GM23338 (cell line): ENCODE data around the gene SPTBN2. TPM values are rescaled to one million over a fixed set of nuclear protein-coding genes. Genes with fewer than 3 reads are reported as not detected.

Source experiments
- ATAC-seq: fragments of 200-7000 bp; cut with Tn5 transposase; 3 replicates; pipeline ENCODE4 v1.9.1; 2020
- DNase-seq: peaks from one replicate; pipeline ENCODE4 v3.0.0-alpha.2; 2015; ENCODE audit warnings: low spot score
- H2AFZ ChIP-seq: fragments of 200-600 bp; sonication (generic); 2 replicates; pipeline ENCODE4 v1.8.0; 2016; ENCODE audit warnings: antibody characterized with exemption, mild to moderate bottlenecking, moderate library complexity
- H3F3A ChIP-seq: fragments of 200-600 bp; sonication (generic); replicated peaks from 2 replicates; pipeline ENCODE4 v1.8.0; 2017; ENCODE audit warnings: antibody characterized with exemption, mixed run types, low read depth
- H3K27ac ChIP-seq: fragments of 200-600 bp; sonication (generic); 2 replicates; pipeline ENCODE4 v1.6.1; 2016; ENCODE audit warnings: low read depth
- H3K27me3 ChIP-seq: fragments of 200-600 bp; sonication (generic); 2 replicates; pipeline ENCODE4 v1.8.0; 2016; ENCODE audit warnings: mild to moderate bottlenecking, mixed run types, moderate library complexity; ENCODE audit not compliant: insufficient read depth
- H3K36me3 ChIP-seq: fragments of 200-600 bp; sonication (generic); 2 replicates; pipeline ENCODE4 v1.8.0; 2016; ENCODE audit warnings: mild to moderate bottlenecking; ENCODE audit not compliant: insufficient read depth
- H3K4me1 ChIP-seq: fragments of 200-600 bp; sonication (generic); 2 replicates; pipeline ENCODE4 v1.8.0; 2016; ENCODE audit warnings: mild to moderate bottlenecking, moderate library complexity; ENCODE audit not compliant: insufficient read depth
- H3K4me2 ChIP-seq: fragments of 200-600 bp; sonication (generic); 2 replicates; pipeline ENCODE4 v1.7.1; 2017; ENCODE audit warnings: mixed run types
- H3K4me3 ChIP-seq: fragments of 200-600 bp; sonication (generic); 2 replicates; pipeline ENCODE4 v1.6.1; 2016; ENCODE audit warnings: mixed run types
- H3K79me2 ChIP-seq: fragments of 200-600 bp; sonication (generic); replicated peaks from 2 replicates; pipeline ENCODE4 v1.8.0; 2017; ENCODE audit warnings: mild to moderate bottlenecking; ENCODE audit not compliant: insufficient read depth
- H3K9me2 ChIP-seq: fragments of 200-600 bp; sonication (generic); 2 replicates; pipeline ENCODE4 v1.8.0; 2017; ENCODE audit not compliant: insufficient read depth
- H4K20me1 ChIP-seq: fragments of 200-600 bp; sonication (generic); replicated peaks from 2 replicates; pipeline ENCODE4 v1.8.0; 2017; ENCODE audit warnings: mild to moderate bottlenecking; ENCODE audit not compliant: insufficient read depth
- H3K27ac Mint-ChIP-seq: 2 replicates; pipeline ENCODE4 v1.8.0; 2020; ENCODE audit warnings: inconsistent platforms, mild to moderate bottlenecking, moderate library complexity, mixed read lengths
- H3K27me3 Mint-ChIP-seq: 3 replicates; pipeline ENCODE4 v1.8.0; 2022; ENCODE audit warnings: low read depth, mild to moderate bottlenecking, moderate library complexity, mixed read lengths, inconsistent platforms; ENCODE audit not compliant: insufficient read depth, poor library complexity
- H3K36me3 Mint-ChIP-seq: 3 replicates; pipeline ENCODE4 v1.8.0; 2021; ENCODE audit warnings: low read depth, mild to moderate bottlenecking, inconsistent platforms, moderate library complexity, mixed read lengths
- H3K4me1 Mint-ChIP-seq: 3 replicates; pipeline ENCODE4 v1.8.0; 2020; ENCODE audit warnings: mild to moderate bottlenecking, inconsistent platforms, mixed read lengths
- H3K4me3 Mint-ChIP-seq: 3 replicates; pipeline ENCODE4 v1.8.0; 2021; ENCODE audit warnings: moderate library complexity, mild to moderate bottlenecking, inconsistent platforms, mixed read lengths
- H3K9me3 Mint-ChIP-seq: 3 replicates; pipeline ENCODE4 v1.8.0; 2020; ENCODE audit warnings: moderate library complexity, mild to moderate bottlenecking, inconsistent platforms, mixed read lengths
- CTCF ChIP-seq, 2 experiments: fragments of 200-600 bp in 1 of 2; sonication (generic) in 1 of 2; conservative IDR thresholded peaks; 2 replicates each; pipeline versions ENCODE4 v1.5.1 to v1.6.1; 2016 to 2017; ENCODE audit warnings: antibody characterized with exemption in 2 of 2, low read depth in 2 of 2, mild to moderate bottlenecking in 2 of 2, moderate library complexity in 1 of 2
- ETS1 ChIP-seq: IDR thresholded peaks from 2 replicates; pipeline ENCODE4 v1.6.1; 2016; ENCODE audit warnings: antibody characterized with exemption
- EZH2 ChIP-seq: fragments of 200-600 bp; sonication (generic); IDR thresholded peaks from one replicate; pipeline ENCODE4 v1.8.0; 2017; ENCODE audit warnings: antibody characterized with exemption, mild to moderate bottlenecking, low read depth; ENCODE audit not compliant: unreplicated experiment
- EZH2phosphoT487 ChIP-seq: fragments of 200-600 bp; sonication (generic); IDR thresholded peaks from one replicate; pipeline ENCODE4 v1.8.1; 2018; ENCODE audit warnings: antibody characterized with exemption; ENCODE audit not compliant: unreplicated experiment
- JUNB ChIP-seq: IDR thresholded peaks from one replicate; pipeline ENCODE4 v1.6.1; 2016; ENCODE audit warnings: antibody characterized with exemption; ENCODE audit not compliant: unreplicated experiment
- NANOG ChIP-seq: IDR thresholded peaks from 2 replicates; pipeline ENCODE4 v1.6.1; 2016; ENCODE audit warnings: antibody characterized with exemption, borderline replicate concordance
- POLR2AphosphoS5 ChIP-seq: IDR thresholded peaks from 2 replicates; pipeline ENCODE4 v1.6.1; 2016; ENCODE audit warnings: antibody characterized with exemption, low read depth
- REST ChIP-seq: IDR thresholded peaks from one replicate; pipeline ENCODE4 v1.6.1; 2018; ENCODE audit warnings: antibody characterized with exemption; ENCODE audit not compliant: unreplicated experiment
- STAT1 ChIP-seq: IDR thresholded peaks from one replicate; pipeline ENCODE4 v1.6.1; 2016; ENCODE audit warnings: antibody characterized with exemption; ENCODE audit not compliant: unreplicated experiment
- ZNF114 ChIP-seq: fragments of 250-450 bp; sonication (Bioruptor Pico); IDR thresholded peaks from 2 replicates; pipeline ENCODE4 v1.5.0; 2020; ENCODE audit warnings: mild to moderate bottlenecking, moderate library complexity
- ZNF331 ChIP-seq: fragments of 250-450 bp; sonication (Bioruptor Pico); IDR thresholded peaks from 2 replicates; pipeline ENCODE4 v1.5.0; 2020; ENCODE audit warnings: low read depth, mild to moderate bottlenecking, moderate library complexity
- ZNF462 ChIP-seq: fragments of 250-450 bp; sonication (Bioruptor Pico); IDR thresholded peaks from 2 replicates; pipeline ENCODE4 v1.5.0; 2020; ENCODE audit warnings: mild to moderate bottlenecking, moderate library complexity
- polyA plus RNA-seq: library from polyadenylated mRNA; unstranded; fragments of >200 nt; fragmentation: Nextera tagmentation; extraction: Ambion mirVana; gene quantifications from 2 replicates; pipeline ENCODE4 v1.2.1, GENCODE V29; 2016
- total RNA-seq: library from RNA; depleted of rRNA; stranded (reverse); fragments of >200 nt; shearing (Covaris generic); gene quantifications from 2 replicates; pipeline ENCODE4 v1.2.3, GENCODE V29; 2014

SPTBN2 gene
- total and polyA plus RNA-seq, 2 experiments from 2014 or later: 7.7 to 49.1 TPM

GRCh38 chr11:66646828-66647227 is 82.2 kb downstream of the SPTBN2 start:
- no peak for DNase-seq
- H4K20me1 ChIP-seq: peaks cover 84% of the 10 kb centered on the region
- H3K4me3 Mint-ChIP-seq: no peak overlapping the region
- H3K27me3 Mint-ChIP-seq: peaks cover 13% of the 10 kb centered on the region
- H3K36me3 Mint-ChIP-seq: peaks cover 92% of the 10 kb centered on the region
- no peak overlapping the region for H3K4me2 ChIP-seq
- no peaks in the 10 kb centered on the region for H3K9me2 ChIP-seq
- peaks cover 42% of the 10 kb centered on the region for H3F3A ChIP-seq
- ATAC-seq: no peak
- no peak overlapping the region for H3K27ac Mint-ChIP-seq
- no peak for TF ChIP-seq JUNB
- TF ChIP-seq CTCF (conservative IDR thresholded peaks at IDR 0.05; ENCODE audit: low read depth in 2 of 2): no peak
- no peak for TF ChIP-seq STAT1
- TF ChIP-seq NANOG: no peak
- no peak for TF ChIP-seq ETS1
- no peak for TF ChIP-seq ZNF462
- TF ChIP-seq EZH2: no peak
- TF ChIP-seq REST: no peak
- no peak for TF ChIP-seq ZNF114
- no peak for TF ChIP-seq EZH2phosphoT487
- no peak for TF ChIP-seq ZNF331
- TF ChIP-seq POLR2AphosphoS5: no peak
- no peak overlapping the region for H3K27ac ChIP-seq
- H3K4me3 ChIP-seq: no peak overlapping the region
- H3K4me1 ChIP-seq: peaks cover 10% of the 10 kb centered on the region
- H3K9me3 Mint-ChIP-seq: no peaks in the 10 kb centered on the region
- H2AFZ ChIP-seq: no peak overlapping the region
- H3K79me2 ChIP-seq: peaks cover 100% of the 10 kb centered on the region
- no peaks in the 10 kb centered on the region for H3K27me3 ChIP-seq
- peaks cover 69% of the 10 kb centered on the region for H3K36me3 ChIP-seq
- H3K4me1 Mint-ChIP-seq: peaks cover 32% of the 10 kb centered on the region
